ENCODE data around the gene FAM83F. TPM values are rescaled to one million over a fixed set of nuclear protein-coding genes. Genes with fewer than 3 reads are reported as not detected.
A peak's percentile ranks its signal among the peaks of the same experiment; 100 is the strongest.

The FAM83F gene
- total and polyA plus RNA-seq, 7 donors = under 0.01 to 19.5 (median 0.71) TPM

GRCh38 chr22:39996732-39997131, 2.0 kb downstream of the FAM83F start:
- H3K4me3 ChIP-seq = no peak overlapping the region
- no peaks in the 10 kb centered on the region for H3K9me3 ChIP-seq
- 32 to 78% methylated on average over 3 of the region's 3 CpGs for WGBS, 2 donors
- DNase-seq = no peak
- H3K27ac ChIP-seq = peak overlapping the region in 3 of 4 donors; percentile 46 to 51 (median 49)
- H3K27me3 ChIP-seq = peaks cover 16 to 53% (median 47%) of the 10 kb centered on the region in 3 donors
- H3K36me3 ChIP-seq = no peaks in the 10 kb centered on the region
- H3K4me1 ChIP-seq = peaks cover 0 to 18% (median 8%) of the 10 kb centered on the region in 4 donors
- TF ChIP-seq CTCF (IDR thresholded peaks at IDR 0.05) = no peak
- intact Hi-C loops (cut with DNase I) = no loop called here

DNA sequence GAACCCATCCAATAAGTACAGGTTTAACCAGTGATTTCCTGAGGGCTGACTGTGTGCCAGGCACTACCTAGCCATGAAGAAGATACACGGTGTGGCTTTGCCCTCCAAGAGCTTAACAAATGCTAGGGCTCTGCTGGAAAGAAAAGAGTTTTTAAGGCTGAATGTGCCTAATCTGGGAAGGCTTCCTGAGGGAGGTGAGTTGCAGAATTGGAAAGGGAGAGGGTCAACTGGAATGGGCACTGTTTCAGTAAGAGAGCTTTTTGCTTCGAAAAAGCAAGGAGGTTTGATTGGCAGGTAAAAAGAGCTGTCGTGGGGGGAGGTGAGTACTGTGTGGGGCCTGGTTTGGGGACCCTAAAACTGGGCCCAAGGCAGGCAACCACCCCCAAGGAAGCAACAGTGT, 2.7 kb downstream of the FAM83F start:
- Histone ChIP-seq H3K27me3 (peaks cover 16 to 53% (median 47%) of the 10 kb centered on the region in 3 donors), H3K36me3 (no peaks in the 10 kb centered on the region), H3K4me1 (peaks cover 0 to 18% (median 8%) of the 10 kb centered on the region in 4 donors), H3K4me3 (no peak overlapping the region), H3K27ac (peak overlapping the region in 3 of 4 donors; percentile 46 to 51 (median 49)), H3K9me3 (no peaks in the 10 kb centered on the region)
- TF ChIP-seq POLR2A (IDR thresholded peaks at IDR 0.05) (no peak), CTCF (IDR thresholded peaks at IDR 0.05) (no peak), POLR2AphosphoS5 (IDR thresholded peaks at IDR 0.05) (no peak), EP300 (IDR thresholded peaks at IDR 0.05) (no peak)
- no peak for DNase-seq
- intact Hi-C loops (cut with DNase I) = no loop called here
- WGBS, 2 donors = 74 to 87% methylated on average over 3 of the region's 3 CpGs

DNA sequence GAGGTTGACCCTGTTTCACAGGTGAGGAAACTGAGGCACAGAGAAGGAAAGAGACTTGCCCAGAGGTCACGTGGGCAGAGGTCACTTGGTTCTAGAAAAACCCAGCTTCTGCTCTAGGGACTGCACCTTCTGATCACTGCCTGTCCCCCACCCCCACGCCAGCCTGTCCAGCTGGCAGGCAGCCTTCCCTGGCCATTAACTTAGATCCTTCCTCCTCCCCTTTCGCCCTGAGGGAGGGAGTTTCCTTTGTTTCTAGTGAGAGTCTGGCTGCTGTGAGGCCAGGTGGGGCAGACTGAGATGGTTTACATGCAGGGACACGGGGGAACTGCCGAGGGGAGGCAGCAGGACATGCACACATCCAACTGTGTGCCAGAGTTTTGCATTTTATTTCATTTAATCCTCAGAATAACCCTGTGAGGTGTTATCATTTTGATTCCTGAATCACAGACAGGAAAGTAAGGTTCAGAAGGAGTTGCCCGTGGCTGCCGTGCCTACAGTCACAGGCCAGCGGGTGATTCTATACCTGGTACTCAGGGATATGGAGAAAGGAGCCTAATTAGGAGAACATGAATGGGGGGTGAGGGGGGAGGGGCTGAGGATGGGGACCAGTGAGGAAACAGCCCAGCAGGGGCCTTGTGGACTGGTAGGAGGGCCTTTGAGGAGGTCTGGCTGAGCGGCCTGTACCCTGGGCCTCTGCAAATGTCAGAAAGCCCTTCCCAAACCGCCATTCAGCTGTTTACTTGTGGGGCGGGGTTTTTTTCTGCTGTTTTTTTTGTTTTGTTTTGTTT, 3.4 kb downstream of the FAM83F start:
- Histone ChIP-seq H3K27me3 (peaks cover 16 to 47% (median 43%) of the 10 kb centered on the region in 3 donors), H3K27ac (peak overlapping the region in 1 of 4 donors; percentile 12), H3K9me3 (no peaks in the 10 kb centered on the region), H3K4me3 (no peak overlapping the region), H3K36me3 (no peaks in the 10 kb centered on the region), H3K4me1 (peaks cover 0 to 18% (median 8%) of the 10 kb centered on the region in 4 donors)
- 15 to 63% methylated on average over 11 of the region's 11 CpGs for WGBS, 2 donors
- intact Hi-C loops (cut with DNase I) = no loop called here
- DNase-seq = no peak
- TF ChIP-seq POLR2AphosphoS5 (IDR thresholded peaks at IDR 0.05) (no peak), CTCF (IDR thresholded peaks at IDR 0.05) (no peak)

DNA sequence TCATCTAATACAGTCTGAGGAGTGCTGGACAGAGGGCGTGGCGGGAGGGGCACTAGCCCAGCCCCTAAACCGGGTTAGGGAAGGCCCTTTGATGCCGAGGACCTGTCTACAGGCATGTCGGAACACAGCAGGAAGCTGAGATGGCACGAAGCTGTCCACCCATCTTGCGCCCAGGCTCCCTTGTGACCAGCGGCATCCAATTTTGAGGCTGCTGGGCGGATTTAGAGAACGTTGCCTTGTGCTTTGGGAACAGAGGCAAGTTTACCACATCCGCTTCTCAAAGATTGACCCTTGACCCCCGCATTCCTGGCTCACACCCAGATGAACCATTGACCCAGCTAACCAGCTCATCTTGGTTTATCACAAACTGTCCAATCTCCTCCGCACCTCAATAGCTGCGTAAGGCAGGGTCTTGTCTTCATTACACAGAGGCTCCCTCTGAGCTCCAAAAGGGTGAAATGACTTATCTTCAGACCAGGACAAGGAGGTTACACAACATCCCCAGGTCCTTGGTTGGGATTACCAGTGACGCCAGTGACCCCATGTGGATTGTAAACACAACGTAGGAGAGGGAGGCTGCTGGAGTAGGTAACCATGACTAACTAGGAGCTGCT, 4.5 kb downstream of the FAM83F start:
- 41 to 79% methylated on average over 16 of the region's 16 CpGs for WGBS, 2 donors
- Histone ChIP-seq H3K4me3 (no peak overlapping the region), H3K9me3 (no peaks in the 10 kb centered on the region), H3K27me3 (peaks cover 13 to 37% (median 32%) of the 10 kb centered on the region in 3 donors), H3K27ac (peak overlapping the region in 1 of 4 donors; percentile 1), H3K36me3 (no peaks in the 10 kb centered on the region), H3K4me1 (peaks cover 0 to 18% (median 8%) of the 10 kb centered on the region in 4 donors)
- DNase-seq = no peak
- TF ChIP-seq POLR2A (IDR thresholded peaks at IDR 0.05) (no peak), CTCF (IDR thresholded peaks at IDR 0.05) (no peak), EP300 (IDR thresholded peaks at IDR 0.05) (no peak), POLR2AphosphoS5 (IDR thresholded peaks at IDR 0.05) (no peak)
- intact Hi-C loops (cut with DNase I) = no loop called here

Data from sigmoid colon (tissue), 7 donors.